NB4 (cell line): ENCODE measurements around the gene RPL38.

ENCODE experiments used
- DNase-seq: peaks from one replicate; pipeline ENCODE4 v3.0.0; 2010; ENCODE audit warnings: low read depth
- H3K4me3 ChIP-seq: one replicate; pipeline ENCODE4 v1.5.1; 2011; ENCODE audit warnings: mild to moderate bottlenecking, low read depth, low read length, moderate library complexity
- CTCF ChIP-seq: IDR thresholded peaks from one replicate; pipeline ENCODE4 v1.5.1; 2012; ENCODE audit warnings: low read depth, low read length
- MAX ChIP-seq: IDR thresholded peaks from 2 replicates; pipeline ENCODE4 v1.6.1; 2011; ENCODE audit warnings: low read depth, low read length
- MYC ChIP-seq: IDR thresholded peaks from 2 replicates; pipeline ENCODE4 v1.6.1; 2011; ENCODE audit warnings: low read depth, low read length
- POLR2A ChIP-seq: IDR thresholded peaks from 2 replicates; pipeline ENCODE4 v1.6.1; 2011; ENCODE audit warnings: mild to moderate bottlenecking; ENCODE audit not compliant: insufficient read length; ENCODE audit errors: extremely low read depth

Gene RPL38

GRCh38 chr17:74210191-74211140, 7.0 kb downstream of the RPL38 start:
- H3K4me3 ChIP-seq, result no peak overlapping the region
- peak; percentile 90 for TF ChIP-seq CTCF
- peak; percentile 42; the same call in 1 of the 2 replicates for TF ChIP-seq MAX
- no peak for TF ChIP-seq POLR2A
- TF ChIP-seq MYC, result no peak
- peak; percentile 73 for DNase-seq

- peak; percentile 40 for DNase-seq
- H3K4me3 ChIP-seq, result no peak overlapping the region
- TF ChIP-seq MAX, result no peak
- peak; percentile 3 for TF ChIP-seq POLR2A
These were observed 7.8 kb downstream of the RPL38 start for GRCh38 chr17:74211141-74211911.

GRCh38 chr17:74211912-74212208, 8.4 kb downstream of the RPL38 start:
- no peak for DNase-seq
- no peak overlapping the region for H3K4me3 ChIP-seq
- TF ChIP-seq POLR2A (peak; percentile 9), CTCF (no peak), MYC (no peak), MAX (no peak)

- peak; percentile 61 for DNase-seq
- TF ChIP-seq CTCF (no peak), MAX (no peak), MYC (no peak), POLR2A (no peak)
- H3K4me3 ChIP-seq, result peak overlapping the region; percentile 42
These were observed 8.9 kb downstream of the RPL38 start for GRCh38 chr17:74212209-74212912.

GRCh38 chr17:74212913-74213791, 9.7 kb downstream of the RPL38 start, which contains the start of gene TTYH2:
TTYH2 (plus strand) TSS chr17:74213571; CDS start chr17:74213588, 17 bp downstream.
- H3K4me3 ChIP-seq, result peak within 1 kb of the TSS; percentile 42
- TF ChIP-seq MYC, result no peak
- peak; percentile 26 for TF ChIP-seq CTCF
- TF ChIP-seq POLR2A, result no peak
- no peak for TF ChIP-seq MAX
- peak; percentile 85 for DNase-seq
